GM18907 (cell line): Measurements from ENCODE around the gene DCANP1.

ENCODE experiments used
- ATAC-seq: cut with Tn5 transposase; IDR thresholded peaks from one replicate; pipeline ENCODE4 v1.9.1; 2021; ENCODE audit warnings: mild to moderate bottlenecking, moderate library complexity; ENCODE audit not compliant: unreplicated experiment

Gene DCANP1

DNA sequence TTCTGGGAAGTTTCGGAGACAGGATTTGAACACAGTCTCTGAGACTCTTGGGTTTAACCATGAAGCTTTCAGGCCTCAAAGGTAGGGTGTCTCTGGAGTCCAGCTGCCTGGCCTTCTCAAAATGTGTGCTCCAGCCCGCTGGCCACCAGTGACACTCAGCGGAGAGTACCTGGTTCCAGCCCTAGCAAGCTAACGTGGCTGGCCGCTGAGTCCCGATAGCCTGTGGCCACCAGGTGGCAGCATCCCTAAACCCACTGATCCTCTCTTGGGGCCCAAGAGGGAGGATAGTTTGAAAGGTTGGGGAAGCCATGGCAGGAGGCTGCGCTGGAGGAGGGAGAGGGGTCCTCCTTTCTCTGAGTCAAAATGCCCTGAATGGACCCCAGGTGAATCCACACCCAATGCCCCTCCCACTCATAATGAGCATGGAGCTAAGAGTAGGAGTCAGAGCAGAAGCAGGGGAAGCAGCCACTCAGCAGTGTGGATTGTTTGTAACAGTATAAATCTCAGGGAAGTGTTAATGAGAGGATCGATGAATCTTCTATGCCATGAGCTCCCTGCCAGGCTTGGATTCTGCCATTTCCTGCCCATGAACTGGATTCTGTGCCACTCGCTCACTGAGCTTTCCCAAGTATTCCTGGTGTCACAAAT lies 10.4 kb upstream of the DCANP1 start:
- ATAC-seq: peak; percentile 67

DNA sequence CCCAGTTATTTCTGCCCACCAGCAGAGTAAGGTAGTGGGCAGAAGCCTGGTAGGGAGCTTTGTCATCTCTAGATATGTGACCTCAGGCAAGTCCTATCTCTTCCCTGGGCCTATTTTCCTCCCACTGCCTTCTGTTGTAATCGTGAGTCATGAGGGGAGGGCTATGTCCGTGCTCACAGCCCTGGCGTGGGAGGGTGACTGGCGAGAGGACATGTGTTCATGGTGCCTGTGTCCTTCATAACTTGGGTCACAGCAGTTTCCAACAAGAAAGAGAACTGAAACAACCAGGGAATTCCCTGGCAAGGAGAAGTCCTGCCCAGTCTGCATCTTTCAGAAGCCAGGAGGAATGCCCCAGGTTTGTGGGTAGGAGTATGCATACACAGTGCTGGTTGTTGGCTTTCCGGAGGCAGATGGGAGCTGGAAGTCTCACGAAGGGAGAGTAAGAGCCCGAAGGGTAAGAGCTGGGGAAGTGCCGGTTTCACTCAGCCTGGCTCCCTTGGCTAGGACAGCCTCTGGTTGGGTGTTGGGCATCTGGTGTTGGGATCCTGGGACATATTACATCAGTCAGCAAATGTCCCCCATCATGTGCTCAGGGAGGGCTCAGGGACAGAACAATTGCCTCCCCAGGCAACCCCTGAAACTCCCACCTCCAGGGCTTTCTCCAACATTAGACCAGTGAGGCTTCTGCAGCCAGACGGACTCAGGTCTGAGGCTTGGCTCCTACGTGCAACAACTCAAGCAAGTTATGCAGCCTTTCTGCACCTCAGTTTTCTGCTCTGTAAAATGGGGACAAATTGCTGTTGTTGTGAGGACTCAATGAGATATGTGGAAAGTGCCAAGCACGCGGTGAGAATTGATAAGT lies 9.3 kb upstream of the DCANP1 start:
- peak; percentile 63 for ATAC-seq

DNA sequence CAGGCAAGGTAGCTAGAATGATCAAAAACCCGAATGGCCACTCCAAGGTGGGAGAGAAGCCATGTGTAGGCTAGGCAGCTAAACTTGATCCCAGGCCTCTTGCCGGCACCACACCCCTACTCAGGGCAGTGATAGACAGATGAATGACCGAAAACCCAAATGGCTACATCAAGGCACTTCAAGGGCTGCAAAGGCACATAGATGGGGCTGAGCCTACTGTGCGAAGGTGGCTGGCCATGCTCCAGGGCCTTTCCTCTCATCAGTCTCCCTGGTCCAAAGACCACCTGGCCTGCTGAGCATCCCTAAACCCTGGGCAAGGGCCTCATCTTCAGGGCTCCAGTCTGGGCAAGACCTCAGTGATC lies 8.7 kb upstream of the DCANP1 start:
- no peak for ATAC-seq

DNA sequence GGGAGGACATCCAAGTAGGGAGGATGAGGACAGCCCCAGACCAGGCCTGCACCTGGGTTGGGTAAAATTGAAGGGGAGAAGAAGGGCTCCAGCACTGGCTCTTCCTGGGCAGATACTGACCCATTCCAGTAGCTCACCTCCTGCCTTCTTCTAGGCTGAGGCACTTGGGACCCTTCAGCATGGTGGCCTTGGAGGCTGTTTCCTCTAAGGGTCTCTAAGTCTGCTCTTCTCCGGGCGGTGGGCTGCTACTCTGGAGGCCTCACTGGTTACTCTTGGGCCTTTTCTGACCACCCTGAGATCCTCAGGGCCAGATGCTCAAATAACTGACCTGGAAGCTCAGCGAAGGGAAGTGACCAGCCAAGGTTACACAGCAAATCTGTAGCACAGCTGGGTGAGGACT lies 7.8 kb upstream of the DCANP1 start:
- no peak for ATAC-seq

DNA sequence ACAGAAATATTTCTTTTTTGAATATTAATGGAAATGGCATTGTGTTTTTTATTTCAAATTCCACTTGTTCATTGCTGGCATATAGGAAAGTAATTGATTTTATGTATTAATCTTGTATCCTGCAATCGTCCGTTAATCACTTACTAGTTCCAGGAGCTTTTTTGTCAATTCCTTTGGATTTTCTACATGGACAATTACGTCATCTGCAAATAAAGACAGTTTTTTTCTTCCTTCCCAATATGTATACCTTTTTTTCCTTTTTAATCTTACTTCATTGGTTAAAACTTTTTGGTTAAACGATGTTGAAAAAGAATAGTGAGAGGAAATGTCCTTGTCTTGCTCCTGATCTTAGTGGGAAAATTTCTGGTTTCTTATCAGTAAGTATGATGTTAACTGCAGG lies 6.5 kb upstream of the DCANP1 start:
- ATAC-seq: no peak

DNA sequence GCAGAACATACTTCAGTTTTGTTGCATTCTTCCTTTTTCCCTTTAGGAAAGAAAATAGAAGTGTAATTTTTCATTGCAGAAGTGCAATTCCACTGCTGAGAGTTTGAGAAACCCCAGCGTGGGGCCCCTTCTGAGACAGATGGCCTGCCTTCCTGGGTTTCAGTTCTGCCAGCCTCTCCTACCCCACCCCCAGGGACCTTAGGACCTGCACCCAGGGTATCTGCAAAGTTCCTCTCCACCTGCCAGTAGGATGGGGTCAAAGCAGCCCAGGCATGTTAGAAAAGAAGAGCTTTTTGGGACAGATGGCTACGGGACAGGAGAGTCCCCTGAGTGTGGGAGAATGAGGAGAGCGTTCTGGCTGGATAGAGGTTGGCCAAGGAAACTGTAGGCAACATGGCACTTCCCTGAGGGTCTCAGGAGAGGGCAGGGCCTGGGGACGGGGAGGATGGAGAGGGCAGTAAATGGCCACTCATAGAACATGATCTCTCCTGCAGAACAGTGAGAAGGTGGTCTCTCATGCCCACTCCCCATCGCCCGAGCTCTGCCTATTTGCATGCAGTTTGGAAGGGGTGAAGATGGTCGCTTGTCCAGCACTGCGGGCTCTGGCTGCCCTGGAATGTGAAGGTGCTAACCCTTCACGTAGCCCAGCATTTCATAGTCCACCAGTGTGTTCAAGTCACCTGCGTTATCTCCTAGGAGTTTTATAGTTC lies 5.3 kb upstream of the DCANP1 start, which contains the start of gene TIFAB:
TSS of gene TIFAB (minus strand) at position 31 of the 710 bp plus-strand sequence. CDS start 2,412 bp downstream, outside the sequence.
- no peak for ATAC-seq

DNA sequence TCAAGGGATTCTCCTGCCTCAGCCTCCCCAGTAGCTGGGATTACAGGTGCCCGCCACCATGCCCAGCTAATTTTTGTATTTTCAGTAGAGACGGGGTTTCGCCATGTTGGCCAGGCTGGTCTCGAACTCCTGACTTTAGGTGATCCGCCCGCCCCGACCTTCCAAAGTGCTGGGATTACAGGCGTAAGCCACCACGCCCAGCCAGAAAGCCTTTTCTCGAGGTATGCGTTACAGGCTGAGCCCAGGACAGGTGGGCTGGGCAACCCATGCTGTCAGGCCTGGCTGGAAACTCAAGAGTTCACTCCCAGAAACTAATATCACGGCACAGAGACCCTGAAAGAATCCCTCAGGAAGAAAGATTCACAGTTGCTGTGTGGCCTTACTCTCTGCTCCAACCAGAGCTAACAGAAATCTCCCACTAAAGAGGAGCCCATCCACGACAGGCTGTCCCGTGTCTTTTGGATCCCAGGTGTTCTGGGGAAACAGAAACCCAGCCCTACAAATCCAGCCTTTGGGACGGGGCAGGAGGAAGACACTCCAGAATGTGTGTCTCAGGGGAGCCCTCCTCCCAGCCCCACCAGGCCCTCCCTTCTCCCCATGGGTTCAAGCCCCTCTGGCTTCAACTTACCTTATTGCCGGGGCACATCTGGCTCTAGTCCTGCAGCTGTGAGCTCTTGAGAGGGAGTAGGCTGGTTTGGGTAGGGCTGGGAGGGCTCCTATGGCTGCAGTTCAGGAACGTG lies 4.6 kb upstream of the DCANP1 start:
- no peak for ATAC-seq

DNA sequence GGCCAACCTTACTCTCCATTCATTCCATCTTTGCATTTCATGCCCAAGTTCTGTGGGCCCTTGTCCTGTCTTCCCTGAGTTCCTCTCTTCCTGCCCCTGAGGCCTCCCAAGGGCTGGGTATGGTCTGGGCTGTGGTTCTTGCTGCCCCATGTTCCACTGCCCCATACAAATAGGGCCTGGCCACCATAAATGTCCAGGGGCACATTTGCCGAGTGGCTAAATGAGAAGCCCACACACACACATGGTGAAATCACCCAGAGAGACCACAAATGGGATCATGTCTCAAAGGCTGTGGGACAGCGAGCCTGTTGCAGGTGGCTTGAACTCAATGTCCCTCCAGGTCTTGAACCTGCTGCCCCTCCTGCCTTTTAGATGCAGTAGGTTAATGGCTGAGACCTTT lies 3.8 kb upstream of the DCANP1 start:
- ATAC-seq: no peak

DNA sequence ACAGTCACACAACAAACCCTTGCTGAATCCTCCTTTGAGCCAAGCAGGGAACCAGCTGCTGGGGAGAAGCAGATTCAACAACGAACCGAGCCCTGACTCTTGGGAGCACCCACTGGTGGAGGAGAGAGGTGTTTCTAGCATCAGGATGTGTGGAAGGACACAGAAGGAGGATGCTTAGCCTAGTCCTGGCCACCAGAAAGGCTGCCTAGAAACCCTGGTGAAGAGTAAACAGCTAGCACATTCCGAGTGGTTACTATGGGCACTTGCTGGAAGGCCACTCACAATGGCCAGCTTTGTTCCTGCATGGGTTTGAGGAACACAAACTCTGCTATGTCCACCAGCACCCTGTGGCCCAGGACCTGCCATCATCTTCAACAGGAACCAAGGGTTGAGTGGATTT lies 3.2 kb upstream of the DCANP1 start:
- ATAC-seq: no peak

DNA sequence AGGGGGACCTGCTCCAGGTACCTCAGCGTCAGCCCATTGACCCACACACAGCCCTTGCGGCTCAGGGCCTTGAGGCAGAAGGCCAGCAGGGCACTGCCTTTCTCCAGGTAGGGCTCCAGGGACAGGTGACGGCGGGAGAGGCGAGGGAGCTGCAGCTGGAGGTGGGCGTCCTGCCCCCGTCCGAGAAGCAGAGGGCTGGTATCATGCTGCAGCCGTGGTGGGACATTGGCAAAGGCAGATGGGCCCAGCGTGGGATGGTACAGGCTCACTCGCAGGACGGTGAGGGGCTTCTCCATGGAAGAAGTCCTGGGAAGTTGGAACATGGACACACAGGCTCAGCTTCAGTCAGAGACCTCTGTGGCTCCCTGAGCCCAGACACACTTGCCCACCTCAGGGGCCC lies 2.5 kb upstream of the DCANP1 start:
- ATAC-seq: no peak

DNA sequence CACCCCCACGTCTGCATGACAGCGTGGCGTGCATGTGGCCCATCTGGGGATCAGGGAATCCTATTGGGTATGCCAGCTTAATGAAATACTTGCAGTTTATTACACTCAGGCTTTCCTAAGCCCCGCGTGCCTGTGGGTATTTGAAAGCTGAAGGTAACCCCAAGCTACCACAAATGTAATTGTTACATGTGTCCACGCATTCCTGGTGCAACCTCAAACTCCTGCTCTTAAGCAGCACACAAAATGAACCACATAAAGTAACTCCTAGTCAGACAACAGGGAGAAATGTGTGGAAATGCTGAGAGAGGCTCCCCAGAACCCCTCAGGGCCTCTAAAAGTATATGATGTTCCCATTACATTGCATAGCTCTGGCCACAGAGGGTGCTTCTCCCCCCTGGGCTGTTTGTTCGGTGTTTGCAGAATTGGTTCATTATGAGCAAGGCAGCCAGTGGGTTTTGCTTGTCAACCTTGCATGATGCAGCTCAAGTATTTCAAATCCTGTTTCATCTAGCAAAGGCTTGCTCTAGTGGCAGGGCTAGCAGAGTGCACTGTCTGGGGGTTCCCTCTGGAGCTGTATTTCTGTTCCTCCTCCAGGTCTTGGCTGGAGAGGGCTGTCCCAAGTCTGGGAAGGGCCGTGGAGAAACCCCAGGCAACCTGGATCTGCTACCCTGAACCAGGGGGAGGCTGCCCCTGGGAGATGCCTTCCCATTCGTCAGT lies 1.8 kb upstream of the DCANP1 start:
- ATAC-seq: no peak

DNA sequence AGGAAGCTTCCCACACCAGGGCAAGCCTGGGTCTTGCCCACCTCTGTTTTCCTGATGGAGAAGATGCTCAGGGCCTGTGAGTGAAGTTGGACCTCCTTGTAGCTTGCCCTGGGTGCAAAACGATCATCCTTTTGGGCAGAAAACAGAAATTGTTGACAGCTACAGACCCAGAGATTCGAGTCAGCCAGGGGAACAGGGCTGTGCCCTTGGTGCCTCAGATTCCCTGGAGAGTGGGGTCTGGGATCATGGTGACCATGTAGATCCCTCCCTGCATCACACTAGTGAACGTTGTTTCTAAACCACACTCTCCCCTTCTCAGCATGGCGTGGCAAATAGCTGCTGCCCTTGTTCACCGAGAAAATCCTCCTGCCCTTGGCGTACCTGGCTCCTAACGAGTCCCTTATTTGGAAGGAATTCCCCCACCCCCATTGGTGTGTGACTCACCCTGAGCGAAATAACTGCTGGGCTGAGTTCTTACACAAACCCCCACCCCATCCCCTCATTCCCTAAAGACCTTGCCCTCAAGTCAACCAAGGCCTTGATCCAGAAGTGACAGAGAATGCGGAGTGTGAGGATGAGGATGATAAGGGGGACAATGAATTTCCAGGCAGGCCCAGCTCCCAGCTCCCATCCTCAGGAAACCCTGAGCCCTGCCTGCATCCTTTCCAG lies 1.1 kb upstream of the DCANP1 start:
- no peak for ATAC-seq

DNA sequence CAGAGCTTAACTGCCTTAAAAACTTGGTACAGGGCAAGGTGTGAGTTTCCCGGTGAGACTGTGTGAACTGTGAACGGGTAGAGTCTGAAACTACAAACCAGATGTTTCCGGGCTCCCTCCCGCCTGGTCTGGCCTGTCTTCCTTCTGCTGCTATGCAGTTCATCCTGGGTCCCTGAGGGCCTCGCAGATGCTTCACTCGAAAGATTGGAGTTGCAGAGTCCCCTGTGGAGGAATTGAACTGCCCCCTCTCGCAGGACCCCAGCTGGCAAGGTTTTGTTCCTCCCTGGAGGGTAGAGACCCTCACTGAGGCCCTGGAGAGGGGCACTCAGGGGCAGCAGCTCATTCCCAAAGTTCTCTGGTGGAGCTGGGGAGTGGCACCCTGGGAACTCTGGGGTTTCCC lies 533 bp downstream of the DCANP1 start:
- no peak for ATAC-seq

DNA sequence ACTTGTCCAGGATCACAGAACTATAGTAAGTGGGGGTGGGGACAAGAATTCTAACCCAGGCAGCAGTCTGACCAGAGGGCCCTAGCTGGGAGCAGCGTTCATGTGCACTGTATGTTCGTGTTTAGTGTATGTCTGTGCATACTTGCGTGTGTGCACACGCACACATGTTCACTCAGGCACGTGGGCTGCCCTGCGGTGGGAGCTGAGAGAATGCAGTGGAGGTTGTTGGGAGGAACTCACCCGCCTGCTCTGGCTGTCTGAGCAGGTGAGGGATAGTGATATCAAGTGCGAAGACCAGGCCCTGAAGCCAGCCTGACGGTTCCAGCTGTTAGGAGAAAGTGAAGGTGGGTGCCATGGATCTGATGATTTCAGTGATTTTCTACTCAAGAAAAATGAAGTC lies 942 bp downstream of the DCANP1 start:
- no peak for ATAC-seq

DNA sequence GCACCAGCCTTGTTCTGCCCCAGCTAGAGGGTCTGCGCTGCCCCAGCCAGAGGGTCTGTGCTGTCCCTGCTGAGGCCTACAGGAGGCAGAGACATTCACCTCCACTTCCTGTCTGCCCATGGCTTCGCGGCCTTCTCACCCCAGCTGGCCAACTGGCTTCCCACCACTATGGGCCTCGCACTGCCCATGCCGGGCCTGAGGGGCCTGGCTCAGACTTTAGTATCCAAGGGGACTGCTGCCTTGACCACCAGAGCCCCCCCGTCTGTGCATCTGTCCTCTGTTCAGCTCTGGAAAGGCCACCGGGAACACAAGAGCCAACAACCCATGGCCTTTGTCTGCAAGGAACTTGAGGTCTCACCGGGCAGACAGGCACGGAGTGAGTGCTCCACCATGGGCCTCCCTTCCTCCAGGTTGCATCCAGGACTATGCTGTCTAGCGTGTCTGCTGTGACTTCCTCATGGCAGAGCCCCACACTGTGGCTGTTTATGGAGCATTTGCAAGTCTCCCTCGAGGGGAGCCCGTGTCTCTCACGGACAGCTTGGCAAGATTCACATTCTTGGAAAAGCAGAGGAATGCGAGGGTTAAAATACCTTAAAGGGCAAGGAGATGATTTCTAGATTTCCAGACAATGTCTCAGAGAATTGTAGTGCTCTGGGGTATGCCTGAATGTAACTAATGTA lies 1.7 kb downstream of the DCANP1 start:
- no peak for ATAC-seq

DNA sequence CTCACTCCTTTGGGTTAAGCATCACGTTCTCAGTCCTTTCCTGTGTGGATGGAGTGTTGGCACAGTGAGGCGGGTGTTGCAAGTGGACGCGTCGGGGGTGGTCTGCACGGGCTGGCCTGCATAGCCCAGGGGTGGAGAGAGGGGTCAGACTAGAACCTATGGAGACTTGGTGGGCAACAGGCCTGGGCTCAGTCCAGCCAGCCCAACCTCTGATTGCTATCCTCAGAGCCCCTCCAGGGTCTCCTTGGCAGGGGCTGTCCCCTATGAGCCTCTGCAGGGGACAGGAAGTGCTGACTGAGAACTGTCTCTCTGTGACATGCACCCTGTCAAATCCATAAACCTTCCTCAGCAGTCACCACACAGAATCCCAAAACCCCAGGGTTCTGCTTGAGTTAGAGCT lies 2.3 kb downstream of the DCANP1 start:
- ATAC-seq: no peak

DNA sequence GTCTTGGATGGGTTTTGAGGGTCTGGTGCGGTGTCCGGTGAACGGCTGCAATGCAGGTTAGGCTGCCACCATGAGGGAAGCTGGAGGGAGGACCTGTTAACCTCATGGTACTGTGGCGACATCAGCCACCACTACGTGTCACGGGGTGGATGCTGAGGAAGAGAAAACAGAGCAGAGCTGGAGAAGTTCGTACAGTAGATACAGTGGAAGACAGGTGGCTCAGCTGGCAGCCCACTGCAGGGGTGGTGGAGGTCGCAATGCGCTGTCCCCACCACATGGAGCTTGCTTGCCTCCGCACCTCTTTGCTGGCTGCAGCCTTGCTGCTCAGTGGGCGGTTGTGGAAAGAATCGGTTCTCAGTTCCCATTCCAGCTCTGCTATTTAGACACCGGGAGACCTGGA lies 2.8 kb downstream of the DCANP1 start:
- ATAC-seq: no peak

DNA sequence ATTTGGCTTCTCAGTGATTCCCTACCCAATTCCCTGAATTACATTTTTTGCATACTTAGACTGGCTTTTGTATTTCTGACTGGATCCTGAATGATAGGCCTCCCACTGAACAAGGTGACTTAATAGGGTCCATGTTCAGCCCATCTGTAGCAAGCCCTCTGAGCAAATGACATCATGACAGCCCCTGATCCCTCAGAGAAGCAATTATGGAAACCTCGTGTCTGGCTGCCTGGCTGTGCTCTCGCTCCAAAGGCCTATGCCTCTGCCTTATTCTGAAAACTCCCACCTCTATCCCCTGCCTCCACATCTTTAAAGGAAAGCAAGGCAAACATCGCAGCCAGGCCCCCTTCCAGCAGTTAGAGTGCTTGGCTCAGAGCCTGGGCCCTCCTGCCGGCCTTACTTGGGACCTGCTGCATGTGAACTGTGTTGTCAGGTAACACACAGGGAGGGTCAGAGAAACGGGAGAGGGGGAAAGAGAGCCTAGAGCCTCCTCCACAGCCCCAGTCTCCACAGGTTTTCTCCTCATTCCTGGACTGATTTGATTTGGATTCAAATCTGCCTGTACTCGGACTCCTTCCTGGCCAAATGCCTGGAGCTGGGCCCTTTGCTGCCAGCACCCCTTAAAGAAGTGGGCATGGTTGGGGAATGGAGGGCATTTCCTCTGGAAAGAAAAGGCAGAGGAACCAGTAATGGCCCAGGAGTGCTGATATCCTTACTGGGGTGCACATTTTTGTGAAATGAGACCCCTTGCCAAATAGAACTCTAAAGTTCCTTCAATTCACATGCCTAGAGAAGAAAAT lies 3.8 kb downstream of the DCANP1 start:
- ATAC-seq: no peak
